Measurements from ENCODE around the gene CNTNAP3B. TPM values are rescaled to one million over a fixed set of nuclear protein-coding genes. Genes with fewer than 3 reads are reported as not detected.
"Not testable (repeated sequence)": the region's sequence is repeated elsewhere in the genome, so short reads cannot be mapped to it uniquely, and the experiment has no call there.

The CNTNAP3B gene
- polyA plus RNA-seq, 1 donor from 2014 or later = 12.6 TPM

GRCh38 chr9:42033541-42033940, 95.7 kb downstream of the CNTNAP3B start:
- not testable (repeated sequence) for H4K20me1 ChIP-seq (ENCODE audit: insufficient read depth); H3K4me3 ChIP-seq (ENCODE audit: low read length)

GRCh38 chr9:42020639-42021038, 108.6 kb downstream of the CNTNAP3B start:
- not testable (repeated sequence) for H3K36me3 ChIP-seq (ENCODE audit: insufficient read depth, low read length); H3K9me3 ChIP-seq (ENCODE audit: low read length); H3K27me3 ChIP-seq (ENCODE audit: insufficient read depth, low read depth, low read length); H3K9me2 ChIP-seq (ENCODE audit: insufficient read depth, low read length); H3K4me2 ChIP-seq (ENCODE audit: low read length); H3K27ac ChIP-seq (ENCODE audit: low read length); H3K4me3 ChIP-seq (ENCODE audit: low read length); H3K9ac ChIP-seq (ENCODE audit: low read length); H4K20me1 ChIP-seq (ENCODE audit: insufficient read depth); H3F3A ChIP-seq (ENCODE audit: insufficient read depth, low read length, poor library complexity, severe bottlenecking); H2AFZ ChIP-seq (ENCODE audit: low read depth, low read length); H3K79me2 ChIP-seq (replicated peaks; ENCODE audit: insufficient read depth, low read length)

More at GRCh38 chr9:42033541-42033940, 95.7 kb downstream of the CNTNAP3B start:
- not testable (repeated sequence) for H3K9me3 ChIP-seq (ENCODE audit: low read length); H3K9me2 ChIP-seq (ENCODE audit: insufficient read depth, low read length); H3K79me2 ChIP-seq (replicated peaks; ENCODE audit: insufficient read depth, low read length); H3K4me2 ChIP-seq (ENCODE audit: low read length); H3K27me3 ChIP-seq (ENCODE audit: insufficient read depth, low read depth, low read length); H2AFZ ChIP-seq (ENCODE audit: low read depth, low read length); H3F3A ChIP-seq (ENCODE audit: insufficient read depth, low read length, poor library complexity, severe bottlenecking); H3K36me3 ChIP-seq (ENCODE audit: insufficient read depth, low read length); H3K9ac ChIP-seq (ENCODE audit: low read length); H3K27ac ChIP-seq (ENCODE audit: low read length)

GRCh38 chr9:42018220-42018922, 110.9 kb downstream of the CNTNAP3B start:
- H4K20me1 ChIP-seq (ENCODE audit: insufficient read depth); H3K4me3 ChIP-seq (ENCODE audit: low read length); H3K9ac ChIP-seq (ENCODE audit: low read length); H3K27ac ChIP-seq (ENCODE audit: low read length); H3K36me3 ChIP-seq (ENCODE audit: insufficient read depth, low read length); H3K9me3 ChIP-seq (ENCODE audit: low read length); H3K4me2 ChIP-seq (ENCODE audit: low read length); H2AFZ ChIP-seq (ENCODE audit: low read depth, low read length); H3K9me2 ChIP-seq (ENCODE audit: insufficient read depth, low read length); H3K79me2 ChIP-seq (replicated peaks; ENCODE audit: insufficient read depth, low read length); H3K27me3 ChIP-seq (ENCODE audit: insufficient read depth, low read depth, low read length); H3F3A ChIP-seq (ENCODE audit: insufficient read depth, low read length, poor library complexity, severe bottlenecking): not testable (repeated sequence)

- not testable (repeated sequence) for H3K9me2 ChIP-seq (ENCODE audit: insufficient read depth, low read length); H3K4me3 ChIP-seq (ENCODE audit: low read length); H3K36me3 ChIP-seq (ENCODE audit: insufficient read depth, low read length); H3K9ac ChIP-seq (ENCODE audit: low read length); H3K27me3 ChIP-seq (ENCODE audit: insufficient read depth, low read depth, low read length); H3K27ac ChIP-seq (ENCODE audit: low read length); H3K9me3 ChIP-seq (ENCODE audit: low read length); H2AFZ ChIP-seq (ENCODE audit: low read depth, low read length); H3K4me2 ChIP-seq (ENCODE audit: low read length); H3F3A ChIP-seq (ENCODE audit: insufficient read depth, low read length, poor library complexity, severe bottlenecking); H3K79me2 ChIP-seq (replicated peaks; ENCODE audit: insufficient read depth, low read length); H4K20me1 ChIP-seq (ENCODE audit: insufficient read depth)
Observed at GRCh38 chr9:42014317-42014716, 114.9 kb downstream of the CNTNAP3B start.

GRCh38 chr9:41991607-41992006, 137.6 kb downstream of the CNTNAP3B start:
- not testable (repeated sequence) for H3K4me3 ChIP-seq (ENCODE audit: low read length); H2AFZ ChIP-seq (ENCODE audit: low read depth, low read length)

GRCh38 chr9:41980271-41980670, 149.0 kb downstream of the CNTNAP3B start:
- H2AFZ ChIP-seq (ENCODE audit: low read depth, low read length); H3K9me3 ChIP-seq (ENCODE audit: low read length); H3K9me2 ChIP-seq (ENCODE audit: insufficient read depth, low read length); H3F3A ChIP-seq (ENCODE audit: insufficient read depth, low read length, poor library complexity, severe bottlenecking); H3K27ac ChIP-seq (ENCODE audit: low read length); H3K4me2 ChIP-seq (ENCODE audit: low read length); H3K36me3 ChIP-seq (ENCODE audit: insufficient read depth, low read length); H3K9ac ChIP-seq (ENCODE audit: low read length); H4K20me1 ChIP-seq (ENCODE audit: insufficient read depth); H3K4me3 ChIP-seq (ENCODE audit: low read length); H3K27me3 ChIP-seq (ENCODE audit: insufficient read depth, low read depth, low read length); H3K79me2 ChIP-seq (replicated peaks; ENCODE audit: insufficient read depth, low read length): not testable (repeated sequence)

More at GRCh38 chr9:41991607-41992006, 137.6 kb downstream of the CNTNAP3B start:
- H4K20me1 ChIP-seq (ENCODE audit: insufficient read depth); H3K9me2 ChIP-seq (ENCODE audit: insufficient read depth, low read length); H3K79me2 ChIP-seq (replicated peaks; ENCODE audit: insufficient read depth, low read length); H3K27ac ChIP-seq (ENCODE audit: low read length); H3F3A ChIP-seq (ENCODE audit: insufficient read depth, low read length, poor library complexity, severe bottlenecking); H3K9ac ChIP-seq (ENCODE audit: low read length); H3K36me3 ChIP-seq (ENCODE audit: insufficient read depth, low read length); H3K4me2 ChIP-seq (ENCODE audit: low read length); H3K27me3 ChIP-seq (ENCODE audit: insufficient read depth, low read depth, low read length); H3K9me3 ChIP-seq (ENCODE audit: low read length): not testable (repeated sequence)

GRCh38 chr9:41977965-41978600, 151.1 kb downstream of the CNTNAP3B start:
- H3K4me2 ChIP-seq (ENCODE audit: low read length); H2AFZ ChIP-seq (ENCODE audit: low read depth, low read length); H3K4me3 ChIP-seq (ENCODE audit: low read length); H3K36me3 ChIP-seq (ENCODE audit: insufficient read depth, low read length); H3K9me3 ChIP-seq (ENCODE audit: low read length); H3K79me2 ChIP-seq (replicated peaks; ENCODE audit: insufficient read depth, low read length); H3K27ac ChIP-seq (ENCODE audit: low read length); H3K9ac ChIP-seq (ENCODE audit: low read length); H3F3A ChIP-seq (ENCODE audit: insufficient read depth, low read length, poor library complexity, severe bottlenecking); H3K27me3 ChIP-seq (ENCODE audit: insufficient read depth, low read depth, low read length); H3K9me2 ChIP-seq (ENCODE audit: insufficient read depth, low read length); H4K20me1 ChIP-seq (ENCODE audit: insufficient read depth): not testable (repeated sequence)

- not testable (repeated sequence) for H2AFZ ChIP-seq (ENCODE audit: low read depth, low read length); H3K27me3 ChIP-seq (ENCODE audit: insufficient read depth, low read depth, low read length); H4K20me1 ChIP-seq (ENCODE audit: insufficient read depth); H3F3A ChIP-seq (ENCODE audit: insufficient read depth, low read length, poor library complexity, severe bottlenecking); H3K4me2 ChIP-seq (ENCODE audit: low read length); H3K27ac ChIP-seq (ENCODE audit: low read length); H3K9ac ChIP-seq (ENCODE audit: low read length); H3K36me3 ChIP-seq (ENCODE audit: insufficient read depth, low read length); H3K9me3 ChIP-seq (ENCODE audit: low read length); H3K79me2 ChIP-seq (replicated peaks; ENCODE audit: insufficient read depth, low read length); H3K9me2 ChIP-seq (ENCODE audit: insufficient read depth, low read length); H3K4me3 ChIP-seq (ENCODE audit: low read length)
Observed at GRCh38 chr9:41974906-41975305, 154.3 kb downstream of the CNTNAP3B start.

Data from neural cell (in vitro differentiated cells).